Thymus (tissue), 11 donors: ENCODE measurements around the gene KRT4. TPM values are rescaled to one million over a fixed set of nuclear protein-coding genes. Genes with fewer than 3 reads are reported as not detected.

Source experiments
- DNase-seq, 9 donors: peaks; one replicate each; pipeline ENCODE4 v3.0.0-alpha.2; 2013; ENCODE audit warnings: low spot score in 9 of 9, low read depth in 6 of 9, missing footprints in 1 of 9
- H3K27ac ChIP-seq, 2 donors: one replicate each; pipeline ENCODE4 v1.5.1; 2013; ENCODE audit warnings: control low read depth in 1 of 2, low read depth in 1 of 2, low read length in 1 of 2, mild to moderate bottlenecking in 1 of 2, moderate library complexity in 1 of 2
- H3K27me3 ChIP-seq, 2 donors: one replicate each; pipeline ENCODE4 v1.5.1; 2013; ENCODE audit warnings: low read length in 1 of 2; ENCODE audit not compliant: control insufficient read depth in 2 of 2, insufficient read depth in 1 of 2
- H3K36me3 ChIP-seq, 2 donors: one replicate each; pipeline ENCODE4 v1.5.1; 2013; ENCODE audit warnings: low read length in 1 of 2, mild to moderate bottlenecking in 1 of 2, moderate library complexity in 1 of 2; ENCODE audit not compliant: control insufficient read depth in 2 of 2, insufficient read depth in 2 of 2
- H3K4me1 ChIP-seq, 2 donors: one replicate each; pipeline ENCODE4 v1.5.1; 2013; ENCODE audit warnings: low read length in 2 of 2; ENCODE audit not compliant: control insufficient read depth in 2 of 2, insufficient read depth in 2 of 2
- H3K4me3 ChIP-seq, 2 donors: one replicate each; pipeline ENCODE4 v1.5.1; 2013; ENCODE audit warnings: low read length in 2 of 2, control low read depth in 1 of 2, mild to moderate bottlenecking in 1 of 2
- H3K9me3 ChIP-seq, 2 donors: one replicate each; pipeline ENCODE4 v1.5.1; 2013; ENCODE audit warnings: low read length in 1 of 2, mild to moderate bottlenecking in 1 of 2; ENCODE audit not compliant: control insufficient read depth in 2 of 2, insufficient read depth in 1 of 2
- WGBS: extraction: QIAGEN DNeasy Blood & Tissue Kit; methylation state at CpG from one replicate; pipeline ENCODE4 v1.1.7; 2013; 5-methylcytosine and 5-hydroxymethylcytosine counted together
- polyA plus RNA-seq: library from polyadenylated mRNA; stranded (reverse); fragments of 200-250 nt; gene quantifications from one replicate; pipeline ENCODE4 v1.2.3, GENCODE V29; 2013
- total RNA-seq: library from RNA; stranded (reverse); fragments of 120-200 nt; gene quantifications from one replicate; pipeline ENCODE4 v1.2.4, GENCODE V29; 2013
- donor health status: healthy.

The KRT4 gene
- total and polyA plus RNA-seq, 2 donors = 0.66 to 24.8 TPM

- WGBS = 89% methylated on average over 4 of the region's 4 CpGs
- peaks cover 0 to 2% of the 10 kb centered on the region in 2 donors for H3K27me3 ChIP-seq
- no peaks in the 10 kb centered on the region for H3K36me3 ChIP-seq
- no peak overlapping the region for H3K27ac ChIP-seq
- DNase-seq = no peak
- no peaks in the 10 kb centered on the region for H3K9me3 ChIP-seq
- no peak overlapping the region for H3K4me3 ChIP-seq
- H3K4me1 ChIP-seq = peaks cover 0 to 2% of the 10 kb centered on the region in 2 donors
Observed at GRCh38 chr12:52825961-52826360, 12.0 kb upstream of the KRT4 start.

GRCh38 chr12:52824741-52825410, 11.0 kb upstream of the KRT4 start:
- peaks cover 0 to 3% of the 10 kb centered on the region in 2 donors for H3K27me3 ChIP-seq
- H3K36me3 ChIP-seq = no peaks in the 10 kb centered on the region
- no peak overlapping the region for H3K4me3 ChIP-seq
- no peak for DNase-seq
- peaks cover 0 to 2% of the 10 kb centered on the region in 2 donors for H3K4me1 ChIP-seq
- H3K27ac ChIP-seq = no peak overlapping the region
- H3K9me3 ChIP-seq = no peaks in the 10 kb centered on the region
- WGBS = 87% methylated on average over 5 of the region's 5 CpGs

GRCh38 chr12:52823761-52824450, 10.0 kb upstream of the KRT4 start:
- peaks cover 0 to 2% of the 10 kb centered on the region in 2 donors for H3K4me1 ChIP-seq
- WGBS = 91% methylated on average over 15 of the region's 15 CpGs
- no peak overlapping the region for H3K4me3 ChIP-seq
- peaks cover 0 to 3% of the 10 kb centered on the region in 2 donors for H3K27me3 ChIP-seq
- H3K36me3 ChIP-seq = no peaks in the 10 kb centered on the region
- H3K9me3 ChIP-seq = no peaks in the 10 kb centered on the region
- H3K27ac ChIP-seq = no peak overlapping the region
- no peak for DNase-seq

GRCh38 chr12:52822771-52823510, 9.0 kb upstream of the KRT4 start:
- no peak for DNase-seq
- Histone ChIP-seq H3K4me3 (no peak overlapping the region), H3K4me1 (peaks cover 0 to 2% of the 10 kb centered on the region in 2 donors), H3K27ac (no peak overlapping the region), H3K9me3 (no peaks in the 10 kb centered on the region), H3K27me3 (peaks cover 0 to 10% of the 10 kb centered on the region in 2 donors), H3K36me3 (no peaks in the 10 kb centered on the region)
- WGBS = 79% methylated on average over 16 of the region's 16 CpGs

GRCh38 chr12:52821826-52822660, 8.1 kb upstream of the KRT4 start:
- peaks cover 0 to 2% of the 10 kb centered on the region in 2 donors for H3K4me1 ChIP-seq
- no peak for DNase-seq
- no peak overlapping the region for H3K27ac ChIP-seq

GRCh38 chr12:52821071-52821730, 7.3 kb upstream of the KRT4 start:
- H3K27me3 ChIP-seq = peaks cover 0 to 10% of the 10 kb centered on the region in 2 donors
- 98% methylated on average over 4 of the region's 4 CpGs for WGBS
- no peak for DNase-seq

More at GRCh38 chr12:52821826-52822660, 8.1 kb upstream of the KRT4 start:
- Histone ChIP-seq H3K36me3 (no peaks in the 10 kb centered on the region), H3K4me3 (no peak overlapping the region), H3K9me3 (no peaks in the 10 kb centered on the region), H3K27me3 (peaks cover 0 to 10% of the 10 kb centered on the region in 2 donors)
- WGBS = 90% methylated on average over 10 of the region's 10 CpGs

GRCh38 chr12:52820521-52820920, 6.6 kb upstream of the KRT4 start:
- 97% methylated on average over 6 of the region's 6 CpGs for WGBS
- no peak overlapping the region for H3K4me3 ChIP-seq
- H3K9me3 ChIP-seq = no peaks in the 10 kb centered on the region
- no peak overlapping the region for H3K27ac ChIP-seq
- peaks cover 0 to 2% of the 10 kb centered on the region in 2 donors for H3K4me1 ChIP-seq
- H3K27me3 ChIP-seq = peaks cover 0 to 10% of the 10 kb centered on the region in 2 donors
- no peaks in the 10 kb centered on the region for H3K36me3 ChIP-seq
- DNase-seq = no peak

More at GRCh38 chr12:52821071-52821730, 7.3 kb upstream of the KRT4 start:
- Histone ChIP-seq H3K36me3 (no peaks in the 10 kb centered on the region), H3K4me3 (no peak overlapping the region), H3K27ac (no peak overlapping the region), H3K9me3 (no peaks in the 10 kb centered on the region), H3K4me1 (peaks cover 0 to 2% of the 10 kb centered on the region in 2 donors)

GRCh38 chr12:52819731-52820510, 6.0 kb upstream of the KRT4 start:
- no peak for DNase-seq
- Histone ChIP-seq H3K9me3 (no peaks in the 10 kb centered on the region), H3K27ac (no peak overlapping the region), H3K4me3 (no peak overlapping the region), H3K36me3 (no peaks in the 10 kb centered on the region), H3K4me1 (peaks cover 0 to 2% of the 10 kb centered on the region in 2 donors), H3K27me3 (peaks cover 0 to 10% of the 10 kb centered on the region in 2 donors)
- 94% methylated on average over 7 of the region's 7 CpGs for WGBS
